GM18498 (cell line): ENCODE measurements around the gene STXBP3.
"Not testable (repeated sequence)": the region's sequence is repeated elsewhere in the genome, so short reads cannot be mapped to it uniquely, and the experiment has no call there.

Experiments used
- ATAC-seq: cut with Tn5 transposase; IDR thresholded peaks from one replicate; pipeline ENCODE4 v1.9.1; 2021; ENCODE audit warnings: mild to moderate bottlenecking, moderate library complexity; ENCODE audit not compliant: unreplicated experiment

STXBP3 gene, protein sequence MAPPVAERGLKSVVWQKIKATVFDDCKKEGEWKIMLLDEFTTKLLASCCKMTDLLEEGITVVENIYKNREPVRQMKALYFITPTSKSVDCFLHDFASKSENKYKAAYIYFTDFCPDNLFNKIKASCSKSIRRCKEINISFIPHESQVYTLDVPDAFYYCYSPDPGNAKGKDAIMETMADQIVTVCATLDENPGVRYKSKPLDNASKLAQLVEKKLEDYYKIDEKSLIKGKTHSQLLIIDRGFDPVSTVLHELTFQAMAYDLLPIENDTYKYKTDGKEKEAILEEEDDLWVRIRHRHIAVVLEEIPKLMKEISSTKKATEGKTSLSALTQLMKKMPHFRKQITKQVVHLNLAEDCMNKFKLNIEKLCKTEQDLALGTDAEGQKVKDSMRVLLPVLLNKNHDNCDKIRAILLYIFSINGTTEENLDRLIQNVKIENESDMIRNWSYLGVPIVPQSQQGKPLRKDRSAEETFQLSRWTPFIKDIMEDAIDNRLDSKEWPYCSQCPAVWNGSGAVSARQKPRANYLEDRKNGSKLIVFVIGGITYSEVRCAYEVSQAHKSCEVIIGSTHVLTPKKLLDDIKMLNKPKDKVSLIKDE

DNA sequence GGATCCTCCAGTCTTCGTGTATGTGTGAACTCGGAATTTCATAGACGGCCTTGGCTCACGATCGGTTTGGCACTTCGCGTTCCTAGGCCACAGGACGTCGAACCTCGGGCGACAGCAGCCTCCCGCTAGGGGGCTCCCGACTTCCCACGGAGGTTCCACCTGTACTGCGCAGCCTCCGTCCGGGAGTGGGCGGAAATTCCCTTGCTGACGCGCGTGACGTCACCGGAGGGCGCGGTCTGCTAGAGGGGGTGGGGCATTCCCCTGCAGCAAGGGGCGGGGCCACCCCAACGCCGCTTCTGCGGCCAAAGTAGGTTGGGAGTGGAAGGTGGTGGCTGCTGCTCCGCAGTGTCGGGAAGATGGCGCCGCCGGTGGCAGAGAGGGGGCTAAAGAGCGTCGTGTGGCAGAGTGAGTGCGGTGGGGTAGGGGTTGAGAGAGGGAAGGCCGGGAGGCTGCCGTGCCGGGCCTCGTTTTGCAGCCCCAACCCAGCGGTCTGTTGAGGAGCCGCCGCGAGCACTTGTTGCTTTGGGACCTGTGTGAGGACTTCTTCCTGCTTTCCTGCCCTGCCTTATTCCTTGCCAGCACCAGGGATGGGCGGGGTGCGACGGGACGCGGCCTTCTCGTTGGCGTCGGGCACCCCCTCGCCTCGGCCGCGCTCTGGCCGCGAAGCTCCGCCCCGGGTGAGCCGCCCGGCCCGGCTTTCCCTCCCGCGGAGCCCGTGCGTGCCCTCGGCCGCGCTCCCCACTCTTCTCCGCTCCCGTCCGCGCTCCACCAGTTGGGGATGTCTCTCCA, at the start of gene STXBP3:
TSS of gene STXBP3 (plus strand) at position 293 of the 789 bp plus-strand sequence. CDS start at position 357, 64 bp downstream.
- ATAC-seq, result peak; percentile 94

DNA sequence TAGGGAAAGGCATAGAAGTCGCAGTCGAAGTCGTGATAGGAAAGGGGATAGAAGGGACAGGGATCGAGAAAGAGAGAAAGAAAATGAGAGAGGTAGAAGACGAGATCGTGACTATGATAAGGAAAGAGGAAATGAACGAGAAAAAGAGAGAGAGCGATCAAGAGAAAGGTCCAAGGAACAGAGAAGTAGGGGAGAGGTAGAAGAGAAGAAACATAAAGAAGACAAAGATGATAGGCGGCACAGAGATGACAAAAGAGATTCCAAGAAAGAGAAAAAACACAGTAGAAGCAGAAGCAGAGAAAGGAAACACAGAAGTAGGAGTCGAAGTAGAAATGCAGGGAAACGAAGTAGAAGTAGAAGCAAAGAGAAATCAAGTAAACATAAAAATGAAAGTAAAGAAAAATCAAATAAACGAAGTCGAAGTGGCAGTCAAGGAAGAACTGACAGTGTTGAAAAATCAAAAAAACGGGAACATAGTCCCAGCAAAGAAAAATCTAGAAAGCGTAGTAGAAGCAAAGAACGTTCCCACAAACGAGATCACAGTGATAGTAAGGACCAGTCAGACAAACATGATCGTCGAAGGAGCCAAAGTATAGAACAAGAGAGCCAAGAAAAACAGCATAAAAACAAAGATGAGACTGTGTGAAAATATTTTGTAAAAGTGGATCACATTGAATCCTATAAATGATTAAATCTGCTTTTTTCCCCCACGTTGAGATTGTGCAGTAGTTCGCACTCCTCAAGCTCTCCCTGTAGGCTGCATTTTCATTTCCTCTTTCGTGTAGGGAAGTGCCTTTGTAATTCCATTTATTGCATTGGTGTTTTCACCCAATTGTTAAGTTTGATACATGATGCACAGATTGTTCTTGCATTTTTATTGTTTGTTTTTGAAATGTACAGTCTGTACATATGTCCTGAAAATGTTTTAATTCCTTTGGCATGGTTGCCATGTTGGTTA, 46.8 kb upstream of the STXBP3 start:
- no peak for ATAC-seq

DNA sequence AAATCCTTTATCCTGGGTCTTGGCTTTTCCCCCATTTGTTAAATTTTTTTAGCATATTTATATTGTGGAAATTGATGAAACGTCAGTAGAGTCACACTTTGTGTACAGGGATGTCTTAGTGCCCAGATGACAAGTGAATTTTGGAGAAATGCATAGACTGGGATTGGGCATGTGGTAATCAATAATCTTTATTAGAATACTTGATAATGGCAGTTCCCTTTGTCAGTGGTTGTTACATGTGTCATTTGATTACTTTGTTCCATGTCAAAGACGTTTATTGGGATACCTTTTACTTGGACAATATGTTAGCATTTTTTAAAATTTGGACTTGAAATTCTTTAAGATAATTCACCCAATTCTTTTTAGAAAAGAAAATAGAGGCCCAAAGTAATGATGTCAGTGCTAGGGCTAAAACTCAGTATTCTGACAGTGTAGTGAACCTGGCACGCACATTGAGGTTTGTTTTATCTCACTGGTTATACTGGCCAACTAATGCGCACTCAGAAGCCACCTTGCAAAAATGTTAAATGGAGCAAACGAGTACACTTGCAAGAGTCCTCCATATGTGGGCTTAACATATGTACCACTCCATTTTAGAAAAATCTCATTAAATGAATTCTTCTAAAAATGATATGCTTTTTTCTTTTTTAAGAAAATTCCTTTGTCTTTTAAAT, 45.2 kb upstream of the STXBP3 start:
- ATAC-seq, result no peak

DNA sequence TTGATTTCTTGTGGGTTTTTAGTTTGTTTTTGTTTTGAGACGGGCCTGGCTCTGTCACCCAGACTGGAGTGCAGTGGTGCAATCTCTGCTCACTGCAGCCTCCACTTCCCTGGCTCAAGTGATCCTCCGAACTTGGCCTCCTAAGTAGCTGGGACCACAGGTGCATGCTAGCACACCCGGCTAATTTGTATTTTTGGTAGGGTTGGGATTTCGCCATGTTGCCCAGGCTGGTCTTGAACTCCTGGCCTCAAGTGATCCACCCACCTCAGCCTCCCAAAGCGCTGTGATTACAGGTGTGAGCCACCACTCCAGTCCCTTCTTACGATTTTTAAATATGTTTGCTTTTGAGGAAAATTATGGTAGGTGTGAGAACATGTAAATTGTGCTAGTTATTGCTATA, 44.4 kb upstream of the STXBP3 start:
- ATAC-seq, result not testable (repeated sequence)

DNA sequence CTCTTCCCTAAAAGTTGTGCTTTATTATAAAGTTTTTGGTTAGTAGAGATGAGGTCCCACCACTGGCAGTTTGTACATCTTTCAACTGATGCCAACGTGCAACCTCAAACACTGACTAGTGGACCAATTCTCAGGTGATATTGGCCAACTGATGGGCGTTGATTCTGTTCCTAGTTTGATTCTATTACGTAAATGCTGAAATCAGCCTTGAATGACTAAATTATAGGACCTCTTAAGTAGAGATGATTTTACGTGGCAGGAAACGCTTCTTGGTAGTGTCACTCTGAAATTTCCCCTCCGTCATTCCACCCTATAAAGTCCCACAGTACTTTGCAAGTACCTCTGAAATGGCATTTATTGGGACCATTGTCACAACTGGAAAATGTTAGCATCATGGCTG, 42.5 kb upstream of the STXBP3 start:
- ATAC-seq, result no peak

DNA sequence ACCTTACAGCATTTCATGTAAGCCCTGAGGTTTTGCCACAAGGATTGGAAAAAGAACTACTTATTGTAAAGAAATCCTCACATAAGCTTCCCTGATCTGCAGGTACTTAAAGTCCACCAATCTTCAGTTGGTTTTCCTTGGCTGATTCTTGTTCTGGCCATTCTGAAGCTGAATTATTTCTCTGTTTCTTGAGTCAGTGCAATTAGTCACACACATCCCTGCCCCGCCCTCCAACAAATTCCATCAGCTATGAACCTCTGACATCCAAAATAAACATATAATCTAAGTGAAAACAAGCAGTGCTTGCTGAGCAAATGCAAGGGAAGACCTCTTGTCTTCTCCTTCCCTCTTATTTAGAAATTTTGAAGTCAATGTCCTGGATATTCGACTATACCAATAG, 42.0 kb upstream of the STXBP3 start:
- ATAC-seq, result no peak

DNA sequence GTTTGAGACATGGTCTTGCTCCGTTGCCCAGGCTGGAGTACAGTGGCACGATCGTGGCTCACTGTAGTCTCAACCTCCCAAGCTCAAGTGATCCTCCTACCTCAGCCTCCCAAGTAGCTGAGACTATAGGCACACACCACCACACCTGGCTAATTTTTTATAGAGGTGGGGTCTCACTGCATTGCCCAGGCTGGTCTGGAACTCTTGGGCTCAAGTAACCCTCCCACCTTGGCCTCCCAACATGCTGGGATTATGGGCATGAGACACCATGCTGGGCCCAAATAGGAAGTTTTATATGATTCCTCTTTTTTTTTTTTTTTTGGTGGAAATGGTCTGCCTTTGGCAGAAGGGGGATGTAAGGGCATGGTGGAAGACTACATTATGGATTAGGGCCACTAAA, 39.8 kb upstream of the STXBP3 start:
- ATAC-seq, result no peak

DNA sequence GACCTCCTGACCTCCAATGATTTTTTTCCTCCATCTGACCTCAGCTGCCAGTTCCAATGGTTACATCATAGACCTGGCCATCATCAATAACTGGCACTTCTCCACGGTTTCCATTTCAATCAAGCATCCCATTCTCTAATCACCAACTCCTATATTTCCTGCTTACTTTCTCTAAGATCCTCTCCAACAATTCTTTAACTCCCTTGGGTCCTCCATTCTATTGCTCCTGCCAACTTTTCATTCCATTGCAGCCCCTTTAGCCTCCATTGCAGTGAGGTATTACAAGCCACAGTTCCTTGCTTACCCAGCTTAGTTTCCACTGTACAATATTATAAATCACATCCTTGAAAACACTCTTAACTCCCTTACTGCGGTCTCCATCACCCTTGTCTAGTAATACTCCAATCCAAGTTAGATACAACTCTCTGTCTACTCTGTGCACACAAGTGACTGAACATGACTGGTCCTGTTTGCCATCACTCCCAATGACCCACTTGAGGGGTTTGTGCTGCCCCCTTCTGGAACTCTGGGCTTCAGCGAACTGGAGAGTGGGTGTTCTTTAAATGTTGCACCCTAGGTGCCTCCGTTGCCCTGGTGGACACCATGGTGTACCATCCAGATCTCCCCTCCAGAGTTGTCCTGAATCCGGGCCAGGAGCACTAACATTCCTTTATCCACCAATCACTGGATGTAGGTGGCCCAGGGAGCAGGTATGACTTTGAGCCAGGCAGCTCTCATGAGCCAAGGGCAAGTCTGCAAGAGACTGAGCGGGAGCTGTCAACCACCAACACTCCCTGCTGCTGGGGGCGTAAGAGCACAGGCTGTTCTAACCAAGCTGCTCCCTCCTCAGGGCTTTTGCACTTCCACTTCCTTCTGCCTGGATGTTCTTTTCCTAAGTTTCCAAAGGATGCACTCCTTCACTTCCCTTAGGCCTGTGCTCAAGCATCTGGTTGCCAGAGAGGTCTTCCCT, 37.5 kb upstream of the STXBP3 start:
- no peak for ATAC-seq

DNA sequence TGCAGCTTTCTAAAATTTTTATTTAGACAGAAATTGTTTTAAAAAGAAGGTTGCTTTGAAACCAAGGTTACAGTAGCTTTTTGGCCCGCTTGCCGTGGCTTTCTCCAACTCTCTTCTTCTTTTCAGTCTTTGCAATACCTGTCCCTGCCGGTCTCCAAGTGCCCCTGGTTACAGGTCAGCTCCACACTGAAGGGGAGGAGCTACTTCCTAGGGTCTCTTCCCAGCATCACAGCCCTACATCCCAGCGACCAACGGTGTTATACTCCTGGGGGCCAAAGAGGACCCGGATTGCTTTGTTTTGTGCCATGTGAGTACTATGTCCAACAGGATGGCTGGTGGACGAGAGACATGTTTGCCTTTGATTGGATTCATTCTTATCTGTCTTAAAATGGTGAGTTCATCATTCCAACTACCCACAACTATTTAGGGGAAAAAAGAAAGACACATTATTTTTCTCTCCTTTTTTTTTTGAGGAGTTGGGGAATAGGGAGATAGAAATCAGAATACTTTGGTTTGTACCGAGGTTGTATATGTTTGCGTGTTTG, 33.8 kb upstream of the STXBP3 start, which contains the start of gene FNDC7:
TSS of gene FNDC7 (plus strand) at position 303 of the 545 bp plus-strand sequence. CDS start at position 329, 26 bp downstream.
- ATAC-seq, result no peak

DNA sequence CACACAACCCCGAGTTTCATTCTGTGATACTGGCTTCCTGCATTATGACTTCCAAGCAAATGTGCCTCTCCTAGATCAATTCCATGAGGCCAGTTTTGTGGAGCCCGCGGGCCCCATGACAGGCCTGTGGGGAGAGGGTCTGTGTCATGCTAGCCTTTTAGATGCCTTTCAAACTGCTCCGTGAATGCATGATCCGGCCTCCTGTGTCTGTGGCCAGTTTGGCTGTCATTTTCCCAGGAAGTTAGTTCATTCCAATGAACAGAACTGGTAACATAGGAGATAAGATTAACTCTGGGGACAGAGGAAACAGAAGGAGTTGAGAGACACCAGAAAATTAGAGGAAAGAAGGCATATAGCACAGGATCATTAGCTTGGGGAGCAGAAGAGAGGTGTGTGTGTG, 30.5 kb upstream of the STXBP3 start:
- ATAC-seq, result no peak

DNA sequence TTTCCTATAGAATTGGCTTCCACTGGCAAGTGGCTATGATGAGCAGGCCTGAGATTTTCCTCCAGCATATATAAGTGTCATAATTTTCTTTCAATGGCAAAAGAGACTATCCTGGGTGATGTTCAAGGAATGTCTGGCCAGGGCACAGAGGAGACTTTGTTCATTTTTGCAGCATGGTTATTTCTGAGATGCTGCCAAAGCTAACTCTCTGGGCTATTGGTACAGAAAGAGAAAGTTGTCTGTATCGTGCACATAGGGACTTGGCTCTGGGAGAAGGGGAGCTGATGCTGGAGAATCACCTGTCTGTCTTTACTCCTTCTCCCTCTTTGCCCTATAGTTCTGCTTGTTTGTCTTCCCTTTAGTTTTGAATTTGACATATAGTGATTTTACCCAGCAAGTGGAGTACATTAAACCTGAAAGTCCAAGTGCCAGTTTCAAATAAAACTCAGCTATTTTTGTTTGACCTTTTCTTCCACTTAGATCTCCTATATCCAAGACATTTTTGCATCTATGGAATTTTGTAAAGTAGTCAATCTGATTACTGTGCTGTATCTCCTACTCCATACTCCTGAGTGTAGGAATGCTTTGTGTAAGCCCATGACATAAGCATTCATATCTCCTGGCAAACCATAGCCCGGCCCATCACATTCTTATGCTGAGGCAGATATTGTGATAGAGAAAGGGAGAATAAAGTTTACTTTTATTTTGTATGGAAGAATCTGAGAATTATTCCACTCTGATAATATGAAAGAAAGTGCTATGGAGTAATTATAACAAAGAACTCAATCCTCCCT, 29.8 kb upstream of the STXBP3 start:
- no peak for ATAC-seq

DNA sequence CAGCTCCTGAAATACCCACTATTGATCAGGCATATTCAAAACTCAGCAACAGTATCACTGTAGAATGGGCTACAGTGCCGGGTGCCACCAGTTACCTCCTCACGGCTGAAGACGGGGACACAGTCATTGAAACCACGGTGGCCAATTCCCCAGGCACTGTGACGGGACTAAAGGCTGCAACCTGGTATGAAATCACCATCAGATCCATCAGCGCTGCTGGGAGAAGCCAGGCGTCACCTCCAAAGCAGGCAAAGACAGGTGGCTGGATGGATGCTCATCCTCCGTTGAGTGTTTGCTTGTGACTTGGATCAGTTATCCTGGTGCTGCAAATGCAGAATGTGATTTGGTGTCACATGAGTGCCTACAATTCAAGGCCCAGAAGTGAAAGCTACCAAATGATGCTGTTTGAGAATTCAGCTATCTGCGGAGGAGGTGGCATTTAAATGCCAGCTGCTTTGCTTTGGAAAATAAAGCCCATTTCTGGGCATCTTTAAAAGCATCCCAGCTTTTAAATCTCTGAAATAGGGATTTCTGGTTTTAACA, 28.6 kb upstream of the STXBP3 start:
- ATAC-seq, result no peak

DNA sequence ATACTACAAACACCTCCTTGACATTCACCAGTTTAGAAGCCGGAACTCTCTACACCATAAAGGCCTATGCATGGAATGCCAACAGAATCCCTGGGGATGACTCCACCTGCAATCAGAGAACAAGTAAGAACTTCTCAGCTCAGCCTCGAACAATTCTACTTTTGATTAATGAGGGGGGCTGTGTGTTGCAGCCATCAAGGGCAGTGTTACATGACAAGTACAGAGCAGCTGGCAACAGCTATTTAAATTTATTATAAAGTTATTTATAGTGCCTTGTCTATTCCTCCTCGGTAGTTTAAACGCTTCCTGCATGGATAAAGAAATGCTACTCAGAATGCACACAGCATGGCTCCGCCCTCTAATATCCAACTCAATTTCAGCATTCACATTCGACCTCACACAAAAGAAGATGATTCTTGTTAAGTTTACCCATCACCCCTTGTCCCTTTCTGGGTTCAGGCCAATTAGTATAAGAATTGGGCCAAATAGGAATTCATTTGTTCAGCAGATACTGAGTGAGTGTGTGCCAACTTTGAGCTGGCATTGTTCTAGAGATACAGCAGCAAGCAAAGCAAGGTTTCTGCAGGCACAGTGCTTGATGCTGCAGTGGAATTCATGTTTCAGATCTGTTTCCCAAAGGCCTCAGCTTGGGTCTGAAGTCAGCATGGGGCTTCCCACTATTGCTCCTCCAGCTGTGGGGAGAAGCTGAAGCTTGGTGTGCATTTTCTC, 27.4 kb upstream of the STXBP3 start:
- ATAC-seq, result no peak

DNA sequence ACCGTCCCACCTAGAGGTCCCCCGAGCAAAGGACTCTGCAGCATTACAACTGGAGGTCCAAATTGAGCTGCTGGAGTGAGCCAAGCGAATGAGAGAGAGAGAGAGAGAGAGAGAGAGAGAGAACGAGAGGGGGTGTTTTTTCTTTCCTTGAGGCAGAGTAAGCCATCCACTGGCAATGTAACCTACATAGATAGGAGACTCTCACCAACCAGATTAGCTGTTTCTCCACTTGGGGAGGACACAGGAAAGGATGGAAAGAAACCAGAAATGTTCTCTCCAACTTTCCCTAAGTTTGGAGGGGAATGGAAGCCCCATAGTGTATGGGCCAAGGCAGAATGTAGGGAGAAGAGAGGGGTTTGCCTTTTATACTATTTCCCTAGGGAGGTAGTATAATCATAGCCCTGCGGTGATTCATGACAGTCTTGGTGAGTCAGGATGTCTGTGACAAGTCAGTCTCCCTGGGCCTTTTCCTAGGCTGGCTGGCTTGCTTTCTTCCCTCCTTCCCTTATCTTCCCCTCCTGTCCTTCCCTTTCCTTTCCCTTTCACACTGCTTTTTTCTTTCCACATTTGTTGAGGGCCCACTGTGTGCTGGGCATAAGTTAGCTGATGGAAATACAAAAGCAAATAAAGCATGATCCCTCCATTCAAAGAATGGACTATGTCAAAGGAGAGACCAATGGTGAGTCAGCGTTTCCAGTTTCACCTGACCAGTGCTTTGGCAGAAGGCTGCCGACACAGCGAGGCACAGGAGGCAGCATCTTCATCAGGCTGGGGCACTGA, 26.6 kb upstream of the STXBP3 start:
- ATAC-seq, result no peak

DNA sequence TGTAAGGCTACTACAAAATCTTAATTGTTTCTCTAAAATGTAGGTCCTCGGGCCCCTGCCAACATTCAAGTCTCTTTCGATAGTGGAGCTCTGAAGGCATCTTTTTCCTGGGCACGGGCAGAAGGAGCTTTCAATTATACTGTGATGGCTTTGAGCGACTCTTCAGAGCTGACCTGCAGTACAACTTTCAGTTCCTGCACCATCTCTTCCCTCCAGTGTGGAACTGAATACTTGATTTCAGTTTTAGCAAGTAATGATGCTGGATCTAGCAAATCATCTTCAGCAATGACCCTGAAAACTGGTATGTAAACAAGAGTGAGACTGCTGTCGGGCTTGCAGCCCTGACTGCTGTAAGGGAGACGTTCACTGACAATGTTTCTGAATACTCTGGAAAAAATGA, 24.2 kb upstream of the STXBP3 start:
- no peak for ATAC-seq

DNA sequence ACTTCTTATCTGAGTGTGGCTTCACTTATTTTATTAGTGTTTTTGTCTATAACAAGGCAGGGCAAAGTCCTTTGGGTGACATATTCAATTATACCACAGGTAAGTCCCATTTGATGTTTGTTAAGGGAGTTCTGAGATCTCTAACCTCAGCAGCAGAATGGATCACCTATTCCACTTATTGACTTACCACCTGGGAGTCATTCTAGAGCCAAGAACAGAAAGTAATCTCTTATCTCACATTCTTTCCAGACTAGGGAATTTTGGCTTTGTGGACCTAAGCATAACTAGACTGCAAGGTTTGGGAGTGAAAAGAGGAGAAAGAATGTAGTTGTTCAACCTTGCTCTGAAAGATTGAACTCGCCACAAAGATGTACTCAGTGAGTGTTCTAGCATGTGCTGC, 20.6 kb upstream of the STXBP3 start:
- no peak for ATAC-seq
